SK-N-SH (cell line): ENCODE results near the gene ZMAT5. TPM values are rescaled to one million over a fixed set of nuclear protein-coding genes. Genes with fewer than 3 reads are reported as not detected.

Experiments
- CTCF ChIA-PET: fragments of 300-600, 350-600 bp; formaldehyde crosslinking; extraction: SDS; loops from one replicate; lab custom pipeline; 2021; lab: Yijun Ruan, JAX
- POLR2A ChIA-PET: fragments of 350-600 bp; sonication (Branson Sonifier 250); formaldehyde crosslinking; extraction: SDS; loops from one replicate; lab custom pipeline; 2020; ENCODE audit warnings: antibody characterized with exemption, inconsistent platforms; lab: Yijun Ruan, JAX
- DNase-seq: peaks from one replicate; pipeline ENCODE4 v3.0.0; 2012
- H2AFZ ChIP-seq: fragments of 200-600 bp; sonication (generic); 2 replicates; pipeline ENCODE4 v1.8.1; 2016; ENCODE audit warnings: antibody characterized with exemption, mild to moderate bottlenecking, low read depth
- H3F3A ChIP-seq: fragments of 200-600 bp; sonication (generic); replicated peaks from 2 replicates; pipeline ENCODE3; 2016; ENCODE audit warnings: antibody characterized with exemption, mild to moderate bottlenecking; ENCODE audit not compliant: insufficient read depth
- H3K27ac ChIP-seq, 2 experiments: fragments of 200-500 bp in 1 of 2; fragments of 200-600 bp in 1 of 2; sonication (Bioruptor generic) in 1 of 2; sonication (generic), shearing (Covaris generic) in 1 of 2; 2 replicates each; pipeline versions ENCODE4 v1.5.1 to v1.6.1; 2014 to 2016; ENCODE audit warnings: low read depth in 2 of 2, inconsistent platforms in 1 of 2, low read length in 1 of 2, mild to moderate bottlenecking in 1 of 2, mixed read lengths in 1 of 2
- H3K27me3 ChIP-seq: fragments of 200-600 bp; sonication (generic), shearing (Covaris generic); 2 replicates; pipeline ENCODE4 v1.6.1; 2016; ENCODE audit warnings: mixed run types; ENCODE audit not compliant: insufficient read depth
- H3K36me3 ChIP-seq, 2 experiments: fragments of 200-500 bp in 1 of 2; fragments of 200-600 bp in 1 of 2; sonication (Bioruptor generic) in 1 of 2; sonication (generic) in 1 of 2; replicated peaks in 1 of 2; 2 replicates each; pipeline versions ENCODE3 to v1.5.1; 2014 to 2016; ENCODE audit warnings: low read length in 1 of 2, mild to moderate bottlenecking in 1 of 2; ENCODE audit not compliant: insufficient read depth in 2 of 2, control insufficient read depth in 1 of 2
- H3K4me1 ChIP-seq, 2 experiments: fragments of 200-500 bp in 1 of 2; fragments of 200-600 bp in 1 of 2; sonication (Bioruptor generic) in 1 of 2; sonication (generic), shearing (Covaris generic) in 1 of 2; 2 replicates each; pipeline versions ENCODE4 v1.5.1 to v1.6.1; 2014 to 2016; ENCODE audit warnings: low read depth in 1 of 2, low read length in 1 of 2, mixed run types in 1 of 2; ENCODE audit not compliant: insufficient read depth in 2 of 2, control insufficient read depth in 1 of 2
- H3K4me2 ChIP-seq: fragments of 200-600 bp; sonication (generic), shearing (Covaris generic); 2 replicates; pipeline ENCODE4 v1.6.1; 2017; ENCODE audit warnings: mixed run types
- H3K4me3 ChIP-seq, 2 experiments: fragments of 200-500 bp in 1 of 2; fragments of 200-600 bp in 1 of 2; sonication (Bioruptor generic) in 1 of 2; sonication (generic), shearing (Covaris generic) in 1 of 2; 2 replicates each; pipeline versions ENCODE4 v1.5.1 to v1.8.1; 2014 to 2016; ENCODE audit warnings: low read depth in 2 of 2, inconsistent platforms in 1 of 2, low read length in 1 of 2, mild to moderate bottlenecking in 1 of 2, mixed read lengths in 1 of 2, moderate library complexity in 1 of 2
- H3K79me2 ChIP-seq: fragments of 200-600 bp; sonication (generic); 2 replicates; pipeline ENCODE4 v1.8.1; 2017; ENCODE audit warnings: mild to moderate bottlenecking; ENCODE audit not compliant: insufficient read depth
- H3K9ac ChIP-seq: fragments of 200-600 bp; sonication (generic); 2 replicates; pipeline ENCODE4 v1.6.1; 2017; ENCODE audit warnings: mixed run types
- H3K9me2 ChIP-seq: fragments of 200-600 bp; sonication (generic); 2 replicates; pipeline ENCODE4 v1.6.1; 2017; ENCODE audit warnings: mixed run types
- H3K9me3 ChIP-seq: fragments of 200-600 bp; sonication (generic); 2 replicates; pipeline ENCODE4 v1.6.1; 2017; ENCODE audit warnings: mixed run types, mild to moderate bottlenecking, moderate library complexity
- H4K20me1 ChIP-seq: fragments of 200-600 bp; sonication (generic); 2 replicates; pipeline ENCODE4 v1.6.1; 2017; ENCODE audit warnings: mild to moderate bottlenecking, mixed run types; ENCODE audit not compliant: insufficient read depth
- EP300 ChIP-seq, 2 experiments: IDR thresholded peaks; 2 replicates each; pipeline versions ENCODE4 v1.4.0 to v1.6.1; 2012; ENCODE audit warnings: borderline replicate concordance in 1 of 2, low read depth in 1 of 2, low read length in 1 of 2
- FOXJ3 ChIP-seq: sonication (generic); formaldehyde crosslinking; IDR thresholded peaks from 2 replicates; pipeline ENCODE4 v1.5.1; 2020; ENCODE audit warnings: mild to moderate bottlenecking, missing genetic modification reagents
- FOXM1 ChIP-seq: IDR thresholded peaks from 2 replicates; pipeline ENCODE4 v1.4.0; 2012; ENCODE audit warnings: low read depth, mild to moderate bottlenecking
- GABPA ChIP-seq: IDR thresholded peaks from 2 replicates; pipeline ENCODE4 v1.4.0; 2012; ENCODE audit warnings: low read depth, mild to moderate bottlenecking
- IRF3 ChIP-seq: fragments of 150-350 bp; IDR thresholded peaks from 2 replicates; pipeline ENCODE4 v1.6.1; 2016; ENCODE audit warnings: mild to moderate bottlenecking, low read depth, low read length
- MAX ChIP-seq: IDR thresholded peaks from 2 replicates; pipeline ENCODE4 v1.4.0; 2012; ENCODE audit warnings: low read depth
- MEF2A ChIP-seq: IDR thresholded peaks from 2 replicates; pipeline ENCODE4 v1.4.0; 2012; ENCODE audit warnings: low read depth, borderline replicate concordance
- MXI1 ChIP-seq: IDR thresholded peaks from 2 replicates; pipeline ENCODE4 v1.6.1; 2012; ENCODE audit warnings: mild to moderate bottlenecking, low read depth, low read length, improper control_type of control experiment
- NFIC ChIP-seq: IDR thresholded peaks from 2 replicates; pipeline ENCODE4 v1.4.0; 2012; ENCODE audit warnings: borderline replicate concordance
- PBX3 ChIP-seq: IDR thresholded peaks from 2 replicates; pipeline ENCODE4; 2012
- RAD21 ChIP-seq: IDR thresholded peaks from 2 replicates; pipeline ENCODE4 v1.6.1; 2012; ENCODE audit warnings: mild to moderate bottlenecking, low read length
- RXRA ChIP-seq: IDR thresholded peaks from 2 replicates; pipeline ENCODE4 v1.4.0; 2012; ENCODE audit warnings: low read depth, mild to moderate bottlenecking, borderline replicate concordance
- SIN3A ChIP-seq: IDR thresholded peaks from 2 replicates; pipeline ENCODE4 v1.6.1; 2012; ENCODE audit warnings: low read depth, mild to moderate bottlenecking, low read length, moderate library complexity, borderline replicate concordance
- SMC3 ChIP-seq: IDR thresholded peaks from 2 replicates; pipeline ENCODE4 v1.6.1; 2012; ENCODE audit warnings: low read depth, low read length, improper control_type of control experiment
- TAF1 ChIP-seq: IDR thresholded peaks from 2 replicates; pipeline ENCODE4 v1.6.1; 2012; ENCODE audit warnings: low read depth, mild to moderate bottlenecking, low read length, moderate library complexity, borderline replicate concordance
- TCF12 ChIP-seq: IDR thresholded peaks from 2 replicates; pipeline ENCODE4 v1.4.0; 2012
- TEAD4 ChIP-seq: IDR thresholded peaks from 2 replicates; pipeline ENCODE4 v1.4.0; 2012; ENCODE audit warnings: mild to moderate bottlenecking, borderline replicate concordance; ENCODE audit not compliant: insufficient read depth
- USF2 ChIP-seq: fragments of 150-350 bp; IDR thresholded peaks from 2 replicates; pipeline ENCODE4 v1.6.1; 2017; ENCODE audit warnings: antibody characterized with exemption, low read length, low read depth, borderline replicate concordance
- ZBTB33 ChIP-seq: IDR thresholded peaks from 2 replicates; pipeline ENCODE4 v1.4.0; 2012; ENCODE audit warnings: low read depth, borderline replicate concordance
- WGBS: methylation state at CpG from one replicate; pipeline ENCODE4 v1.1.6; 2017; ENCODE audit warnings: low lambda C conversion rate; 5-methylcytosine and 5-hydroxymethylcytosine counted together
- polyA plus RNA-seq, 3 experiments: library from polyadenylated mRNA; depleted of rRNA; stranded (reverse); fragments of >200 nt; gene quantifications; 2 replicates each; pipeline ENCODE4 v1.2.3, GENCODE V29; 2012

The ZMAT5 gene
- polyA plus RNA-seq, 1 of the 3 experiments (the other 2 are of a cell fraction), result 35.0 TPM

GRCh38 chr22:29707471-29707870 is 59.3 kb downstream of the ZMAT5 start (continued):
- TF ChIP-seq ZBTB33 (no peak), FOXJ3 (CRISPR knock-in tag) (no peak), GABPA (no peak), MXI1 (no peak), FOXM1 (no peak), NFIC (no peak)

GRCh38 chr22:29707010-29707409 is 59.8 kb downstream of the ZMAT5 start:
- no peak for DNase-seq
- Histone ChIP-seq H3K9me3 (no peaks in the 10 kb centered on the region), H3K27me3 (no peaks in the 10 kb centered on the region), H3K9me2 (no peaks in the 10 kb centered on the region), H4K20me1 (no peaks in the 10 kb centered on the region), H3K4me3 (no peak overlapping the region), H3F3A (no peaks in the 10 kb centered on the region), H3K36me3 (no peaks in the 10 kb centered on the region), H3K27ac (peak overlapping the region in 1 of 2 experiments; percentile 86; a peak in 2 of 4 replicates)
- TF ChIP-seq TAF1, result no peak
- no peak for TF ChIP-seq EP300 (IDR thresholded peaks at IDR 0.05; ENCODE audit: borderline replicate concordance in 1 of 2, low read depth in 1 of 2, low read length in 1 of 2)
- TF ChIP-seq RAD21, result no peak
- TF ChIP-seq TCF12, result no peak
- TF ChIP-seq RXRA, result no peak
- no peak for TF ChIP-seq FOXJ3 (CRISPR knock-in tag)
- no peak for TF ChIP-seq IRF3
- no peak for TF ChIP-seq MEF2A
- no peak for TF ChIP-seq TEAD4
- TF ChIP-seq MXI1, result no peak
- no peak for TF ChIP-seq GABPA
- no peak for TF ChIP-seq PBX3
- no peak for TF ChIP-seq USF2
- no peak for TF ChIP-seq MAX
- TF ChIP-seq SIN3A, result no peak
- TF ChIP-seq SMC3, result no peak
- TF ChIP-seq, all 33 proteins: peak for 0
- no peak overlapping the region for H3K9ac ChIP-seq
- ChIA-PET CTCF (interaction anchor here (1.0 to 2.6 kb wide), 6 partner anchors 14 to 382 kb away, joined by 3 to 10 read pairs (median 3); no protein-coding TSS in a partner anchor), POLR2A (no interaction called here)
- no peak overlapping the region for H2AFZ ChIP-seq
- H3K79me2 ChIP-seq, result no peaks in the 10 kb centered on the region
- peaks cover 0 to 86% of the 10 kb centered on the region in 2 experiments; a peak in 1 of 4 replicates for H3K4me1 ChIP-seq
- no peak overlapping the region for H3K4me2 ChIP-seq
- 78% methylated on average over 8 of the region's 18 CpGs for WGBS
